GM12892 (cell line): ENCODE results near the gene NCAPG2.

ENCODE experiments used
- POLR2A ChIP-seq: IDR thresholded peaks from 2 replicates; pipeline ENCODE4 v1.6.1; 2011; ENCODE audit warnings: low read depth, low read length, control low read depth
- POLR2AphosphoS5 ChIP-seq: IDR thresholded peaks from 2 replicates; pipeline ENCODE4 v1.6.1; 2011; ENCODE audit warnings: low read depth, low read length, control low read depth
- TAF1 ChIP-seq: IDR thresholded peaks from 2 replicates; pipeline ENCODE4 v1.6.1; 2011; ENCODE audit warnings: low read depth, mild to moderate bottlenecking, control low read depth, low read length, borderline replicate concordance

DNA sequence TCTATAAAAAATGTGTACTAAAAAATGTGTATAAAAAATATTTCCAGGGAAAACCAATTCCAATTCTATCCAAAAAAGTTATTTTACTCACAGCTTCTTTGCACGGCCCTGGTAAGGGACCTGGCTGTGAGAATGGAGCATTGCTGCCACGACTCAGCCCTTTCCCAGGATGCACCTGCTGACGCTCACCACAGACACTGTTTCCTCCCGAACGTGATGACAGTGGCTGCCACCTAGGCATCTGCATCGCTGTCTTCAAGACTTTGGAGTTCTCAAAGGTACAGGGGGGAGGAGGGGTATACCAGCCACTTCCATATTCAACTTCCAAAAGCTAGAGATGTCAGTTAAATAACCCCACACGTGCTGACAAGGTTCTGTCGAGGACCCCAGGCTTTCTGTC lies 93.1 kb downstream of the NCAPG2 start:
- TF ChIP-seq POLR2A (no peak), TAF1 (no peak), POLR2AphosphoS5 (no peak)
